Endothelial cell of umbilical vein (primary cell): Measurements from ENCODE around the gene INSRR. TPM values are rescaled to one million over a fixed set of nuclear protein-coding genes. Genes with fewer than 3 reads are reported as not detected.

Source experiments
- BruUV-seq: library from RNA; stranded (reverse); fragments of 400-500 nt; replicated peaks from 2 replicates; lab custom pipeline; 2021; lab: Mats Ljungman, UMichigan
- CTCF ChIA-PET: fragments of 300-600, 350-600 bp; sonication (Branson Sonifier 250); formaldehyde crosslinking; loops from one replicate; lab custom pipeline; 2021; ENCODE audit warnings: antibody characterized with exemption, inconsistent platforms; lab: Charles Lee
- POLR2A ChIA-PET: fragments of 300-600, 350-600 bp; sonication (Branson Sonifier 250); formaldehyde crosslinking; loops from one replicate; lab custom pipeline; 2021; ENCODE audit warnings: antibody characterized with exemption, inconsistent platforms; lab: Charles Lee
- DNase-seq: peaks from one replicate; pipeline ENCODE4 v3.0.0-alpha.2; 2011; ENCODE audit warnings: low read depth, low spot score
- FAIRE-seq: peaks from 2 replicates; lab custom pipeline; 2011; peaks lifted over from hg19 to GRCh38; lab: Jason Lieb, UNC
- H2AFZ ChIP-seq: 2 replicates; pipeline ENCODE4 v1.6.0; 2012; ENCODE audit warnings: low read depth, low read length, control low read depth, inconsistent platforms
- H3K27ac ChIP-seq: 2 replicates; pipeline ENCODE4 v1.5.1; 2011; ENCODE audit warnings: low read depth, mild to moderate bottlenecking, control low read depth, low read length, moderate library complexity; ENCODE audit not compliant: insufficient read depth
- H3K27me3 ChIP-seq, 2 experiments: 2 replicates each; pipeline versions ENCODE4 v1.6.0 to v1.6.1; 2011; ENCODE audit warnings: low read length in 2 of 2, mixed read lengths in 1 of 2; ENCODE audit not compliant: control insufficient read depth in 2 of 2, insufficient read depth in 2 of 2
- H3K36me3 ChIP-seq, 2 experiments: 2 replicates in 1 of 2; 3 replicates in 1 of 2; pipeline ENCODE4 v1.5.1; 2011; ENCODE audit warnings: low read length in 2 of 2, mild to moderate bottlenecking in 1 of 2, moderate library complexity in 1 of 2; ENCODE audit not compliant: control insufficient read depth in 2 of 2, insufficient read depth in 2 of 2; ENCODE audit errors: extremely low read depth in 1 of 2
- H3K4me1 ChIP-seq: 3 replicates; pipeline ENCODE4 v1.5.1; 2011; ENCODE audit warnings: mild to moderate bottlenecking, low read length; ENCODE audit not compliant: control insufficient read depth, insufficient read depth; ENCODE audit errors: extremely low read depth
- H3K4me2 ChIP-seq: 2 replicates; pipeline ENCODE4 v1.6.1; 2011; ENCODE audit warnings: low read length, control low read depth, mixed read lengths; ENCODE audit not compliant: insufficient read depth
- H3K4me3 ChIP-seq, 3 experiments: fragments of 200-600 bp in 1 of 3; sonication (generic), shearing (Covaris generic) in 1 of 3; replicated peaks in 1 of 3; 2 replicates each; pipeline ENCODE4 v1.5.1; 2011 to 2016; ENCODE audit warnings: control low read depth in 3 of 3, low read length in 3 of 3, mild to moderate bottlenecking in 2 of 3, inconsistent platforms in 1 of 3, low read depth in 1 of 3, moderate library complexity in 1 of 3; ENCODE audit not compliant: insufficient read depth in 1 of 3
- H3K79me2 ChIP-seq: 2 replicates; pipeline ENCODE4 v1.6.0; 2012; ENCODE audit warnings: low read length, inconsistent platforms; ENCODE audit not compliant: control insufficient read depth, insufficient read depth
- H3K9ac ChIP-seq: replicated peaks from 2 replicates; pipeline ENCODE3; 2011; ENCODE audit warnings: low read length, control low read depth; ENCODE audit not compliant: insufficient read depth; ENCODE audit errors: extremely low read depth
- H3K9me1 ChIP-seq: replicated peaks from 3 replicates; pipeline ENCODE4 v1.6.0; 2011; ENCODE audit warnings: mild to moderate bottlenecking, low read length; ENCODE audit not compliant: control insufficient read depth, insufficient read depth; ENCODE audit errors: extremely low read depth
- H3K9me3 ChIP-seq: replicated peaks from 2 replicates; pipeline ENCODE4 v1.5.1; 2012; ENCODE audit warnings: low read length, inconsistent platforms; ENCODE audit not compliant: control insufficient read depth, insufficient read depth
- H4K20me1 ChIP-seq: replicated peaks from 2 replicates; pipeline ENCODE3; 2011; ENCODE audit warnings: mild to moderate bottlenecking, low read length; ENCODE audit not compliant: control insufficient read depth, insufficient read depth; ENCODE audit errors: extremely low read depth
- FOS ChIP-seq: IDR thresholded peaks from 2 replicates; pipeline ENCODE4 v1.6.1; 2011; ENCODE audit warnings: mild to moderate bottlenecking, low read length, moderate library complexity, borderline replicate concordance; ENCODE audit not compliant: insufficient read depth
- POLR2AphosphoS5 ChIP-seq: IDR thresholded peaks from 2 replicates; pipeline ENCODE4 v1.6.1; 2012; ENCODE audit warnings: low read depth, mild to moderate bottlenecking, control low read depth, low read length, moderate library complexity; ENCODE audit not compliant: insufficient read depth
- dilution Hi-C: fragments of 300-500 bp; cut with MboI; formaldehyde crosslinking; loops from one replicate; pipeline ENCODE4 v1.15.0; 2019; ENCODE audit warnings: low sequenced_read_pairs; ENCODE audit not compliant: extremely low pct_ligation_motif_present
- intact Hi-C: fragments of 100-400 bp; cut with micrococcal nuclease; formaldehyde crosslinking; loops from one replicate; pipeline ENCODE4 v1.10.0; 2022
- polyA plus RNA-seq, 4 experiments: library from polyadenylated mRNA; depleted of rRNA in 3 of 4; stranded (reverse) in 3 of 4; unstranded in 1 of 4; fragments of >200 nt; gene quantifications; 2 replicates each; pipeline versions ENCODE4 v1.2.1 to v1.2.3, GENCODE V29; 2011 to 2012; ENCODE audit warnings: missing spikeins in 1 of 4
- total RNA-seq: library from RNA; stranded (reverse); gene quantifications from 2 replicates; pipeline ENCODE4 v1.2.3, GENCODE V29; 2021
- TF ChIP-seq, protein P1 (sequence below), 2 donors: IDR thresholded peaks; 1 replicate in 1 of 2; 2 replicates in 1 of 2; pipeline ENCODE4 v1.5.1; 2011; ENCODE audit warnings: low read length in 2 of 2, mild to moderate bottlenecking in 2 of 2, moderate library complexity in 2 of 2, control low read depth in 1 of 2, inconsistent platforms in 1 of 2, low read depth in 1 of 2; ENCODE audit not compliant: insufficient read depth in 1 of 2; ENCODE audit errors: extremely low read depth in 1 of 2

Gene INSRR
- total and polyA plus RNA-seq, 2 donors (not counting 3 experiments of a cell fraction or from before 2014, with no cell fraction given), result not detected

DNA sequence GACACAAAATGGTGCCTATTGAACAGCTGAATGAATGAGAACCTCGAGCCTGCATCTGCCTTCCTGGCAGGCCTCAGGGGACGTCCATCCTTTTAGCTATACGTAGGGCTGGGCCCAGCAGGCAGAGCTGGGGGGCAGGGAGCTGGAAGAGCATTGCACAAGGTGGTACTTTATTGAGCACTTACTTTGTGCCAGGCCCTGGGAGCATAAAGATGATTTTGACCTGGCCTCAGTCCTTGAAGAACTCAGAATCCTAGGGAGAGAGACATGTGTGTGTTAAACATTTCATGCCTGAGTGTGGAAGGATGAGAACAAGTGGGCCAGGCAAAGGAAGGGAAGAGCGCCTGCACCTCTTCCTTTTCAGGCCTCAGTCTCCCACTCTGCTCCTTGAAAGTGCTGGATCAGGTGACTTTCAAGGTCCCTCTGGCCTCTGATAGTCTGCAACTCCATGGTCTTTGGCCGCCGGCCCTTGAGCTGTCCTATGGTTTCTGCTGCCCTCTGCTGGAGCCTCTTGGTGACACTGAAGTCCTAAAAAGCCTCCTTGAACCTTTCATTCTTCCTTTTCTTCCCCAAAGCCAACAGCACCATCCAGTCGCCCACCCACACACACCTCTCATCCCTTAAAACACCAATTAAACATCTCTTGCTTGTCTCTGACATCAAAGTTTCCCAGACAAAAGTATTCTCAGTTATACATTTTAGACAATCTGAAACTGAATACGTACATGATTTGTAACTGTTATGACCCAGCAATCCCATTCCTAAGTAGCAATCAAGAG is 31.1 kb upstream of the INSRR start:
- H3K9ac ChIP-seq, result no peak overlapping the region
- dilution Hi-C loops, result no loop called here
- H3K27me3 ChIP-seq, result peaks cover 2 to 11% of the 10 kb centered on the region in 2 experiments
- ChIA-PET CTCF (interaction anchor here (0.6 to 8.4 kb wide), 35 partner anchors 8 to 269 kb away, joined by 3 to 312 read pairs (median 4); partner anchors contain the start of genes INSRR, ISG20L2, LRRC71 and METTL25B), POLR2A (no interaction called here)
- H3K9me1 ChIP-seq, result no peaks in the 10 kb centered on the region
- H2AFZ ChIP-seq, result no peak overlapping the region
- H3K27ac ChIP-seq, result no peak overlapping the region
- TF ChIP-seq, protein P1, sequence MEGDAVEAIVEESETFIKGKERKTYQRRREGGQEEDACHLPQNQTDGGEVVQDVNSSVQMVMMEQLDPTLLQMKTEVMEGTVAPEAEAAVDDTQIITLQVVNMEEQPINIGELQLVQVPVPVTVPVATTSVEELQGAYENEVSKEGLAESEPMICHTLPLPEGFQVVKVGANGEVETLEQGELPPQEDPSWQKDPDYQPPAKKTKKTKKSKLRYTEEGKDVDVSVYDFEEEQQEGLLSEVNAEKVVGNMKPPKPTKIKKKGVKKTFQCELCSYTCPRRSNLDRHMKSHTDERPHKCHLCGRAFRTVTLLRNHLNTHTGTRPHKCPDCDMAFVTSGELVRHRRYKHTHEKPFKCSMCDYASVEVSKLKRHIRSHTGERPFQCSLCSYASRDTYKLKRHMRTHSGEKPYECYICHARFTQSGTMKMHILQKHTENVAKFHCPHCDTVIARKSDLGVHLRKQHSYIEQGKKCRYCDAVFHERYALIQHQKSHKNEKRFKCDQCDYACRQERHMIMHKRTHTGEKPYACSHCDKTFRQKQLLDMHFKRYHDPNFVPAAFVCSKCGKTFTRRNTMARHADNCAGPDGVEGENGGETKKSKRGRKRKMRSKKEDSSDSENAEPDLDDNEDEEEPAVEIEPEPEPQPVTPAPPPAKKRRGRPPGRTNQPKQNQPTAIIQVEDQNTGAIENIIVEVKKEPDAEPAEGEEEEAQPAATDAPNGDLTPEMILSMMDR (IDR thresholded peaks at IDR 0.05; ENCODE audit: extremely low read depth in 1 of 2, insufficient read depth in 1 of 2, low read depth in 1 of 2, low read length in 2 of 2), result peak; percentile 76 to 84
- no peak for TF ChIP-seq POLR2AphosphoS5
- peaks cover 18% of the 10 kb centered on the region for H3K79me2 ChIP-seq
- H3K9me3 ChIP-seq, result no peaks in the 10 kb centered on the region
- H4K20me1 ChIP-seq, result no peaks in the 10 kb centered on the region
- BruUV-seq, result no TSS peak
- intact Hi-C loops, result loop anchor here (1.0 to 10.0 kb wide), 8 partner anchors 30 to 385 kb away; partner anchors contain the start of genes MEF2D, MRPL24 and NTRK1
- DNase-seq, result peak; percentile 79
- H3K4me3 ChIP-seq, result no peak overlapping the region
- no peaks in the 10 kb centered on the region for H3K36me3 ChIP-seq
- no peak overlapping the region for H3K4me2 ChIP-seq
- H3K4me1 ChIP-seq, result peaks cover 8% of the 10 kb centered on the region
- FAIRE-seq, result peak; percentile 94

DNA sequence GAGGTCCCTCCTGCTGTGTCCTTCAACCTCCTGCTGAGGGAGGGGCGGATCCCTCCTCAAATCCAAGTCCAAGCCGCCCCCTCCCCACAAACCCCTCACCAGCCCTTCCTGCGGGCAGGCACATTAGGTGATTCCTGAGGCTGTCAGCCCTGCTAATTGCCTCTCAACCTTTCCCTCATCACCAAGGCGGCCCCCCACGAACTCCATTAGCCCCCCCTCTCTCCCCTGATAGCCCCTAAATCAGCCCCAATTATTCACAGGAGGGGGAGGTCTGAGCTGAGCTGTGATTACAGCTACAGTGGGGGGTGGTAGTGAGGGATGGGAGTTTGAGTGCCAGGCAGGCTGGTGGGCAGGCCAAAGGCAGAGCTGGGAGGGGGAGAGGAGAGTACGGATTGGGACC is 28.8 kb upstream of the INSRR start:
- no peaks in the 10 kb centered on the region for H3K36me3 ChIP-seq
- no peaks in the 10 kb centered on the region for H3K9me1 ChIP-seq
- BruUV-seq, result no TSS peak
- H2AFZ ChIP-seq, result no peak overlapping the region
- no peaks in the 10 kb centered on the region for H3K9me3 ChIP-seq
- ChIA-PET CTCF (interaction anchor here (0.7 to 8.4 kb wide), 11 partner anchors 11 to 199 kb away, joined by 3 to 137 read pairs (median 6); partner anchors contain the start of genes ISG20L2 and METTL25B), POLR2A (interaction anchor here (0.6 to 1.0 kb wide), 2 partner anchors 42 to 66 kb away, joined by 3 read pairs; no protein-coding TSS in a partner anchor)
- dilution Hi-C loops (no loop called here), intact Hi-C loops (no loop called here)
- no peaks in the 10 kb centered on the region for H3K79me2 ChIP-seq
- no peak for TF ChIP-seq FOS
- no peak overlapping the region for H3K4me3 ChIP-seq
- no peak overlapping the region for H3K4me2 ChIP-seq
- H3K9ac ChIP-seq, result no peak overlapping the region
- no peaks in the 10 kb centered on the region for H4K20me1 ChIP-seq
- peaks cover 2 to 15% of the 10 kb centered on the region in 2 experiments for H3K27me3 ChIP-seq
- H3K27ac ChIP-seq, result no peak overlapping the region
- DNase-seq (no peak), FAIRE-seq (no peak)
- H3K4me1 ChIP-seq, result no peaks in the 10 kb centered on the region
